IPS-20b (cell line): ENCODE data around the gene SHC1.
A peak's percentile ranks its signal among the peaks of the same experiment; 100 is the strongest.

Experiments used
- H3K27ac ChIP-seq: one replicate; pipeline ENCODE4 v1.5.1; 2013; ENCODE audit warnings: low read length
- H3K27me3 ChIP-seq: 2 replicates; pipeline ENCODE4 v1.6.1; 2013; ENCODE audit warnings: mild to moderate bottlenecking, low read length, inconsistent platforms; ENCODE audit not compliant: insufficient read depth
- H3K36me3 ChIP-seq: 2 replicates; pipeline ENCODE4 v1.6.1; 2013; ENCODE audit warnings: low read depth, mild to moderate bottlenecking, inconsistent platforms, low read length, moderate library complexity; ENCODE audit not compliant: insufficient read depth
- H3K4me1 ChIP-seq: 2 replicates; pipeline ENCODE4 v1.6.1; 2013; ENCODE audit warnings: mild to moderate bottlenecking, control low read depth, inconsistent platforms, low read length, moderate library complexity; ENCODE audit not compliant: insufficient read depth
- H3K4me3 ChIP-seq: 2 replicates; pipeline ENCODE4 v1.5.1; 2013; ENCODE audit warnings: mild to moderate bottlenecking, low read length, inconsistent platforms
- H3K9ac ChIP-seq: 2 replicates; pipeline ENCODE4 v1.6.1; 2013; ENCODE audit warnings: low read depth, mild to moderate bottlenecking, inconsistent platforms, low read length, moderate library complexity
- H3K9me3 ChIP-seq: 2 replicates; pipeline ENCODE4 v1.6.1; 2013; ENCODE audit warnings: mild to moderate bottlenecking, low read depth, low read length, inconsistent platforms; ENCODE audit not compliant: insufficient read depth

The SHC1 gene

GRCh38 chr1:154974808-154975408, 4.4 kb upstream of the SHC1 start:
- peak overlapping the region; percentile 93 for H3K4me3 ChIP-seq
- H3K4me1 ChIP-seq = peaks cover 21% of the 10 kb centered on the region
- H3K36me3 ChIP-seq = peaks cover 26% of the 10 kb centered on the region

GRCh38 chr1:154974102-154974807, 3.7 kb upstream of the SHC1 start, which contains the start of gene CKS1B:
CKS1B (plus strand) TSS chr1:154974681; CDS start chr1:154974746, 65 bp downstream.
- Histone ChIP-seq H3K9ac (peak within 1 kb of the TSS; percentile 93), H3K36me3 (peaks cover 19% of the 10 kb centered on the region), H3K9me3 (no peaks in the 10 kb centered on the region), H3K4me3 (peak within 1 kb of the TSS; percentile 93), H3K27me3 (no peaks in the 10 kb centered on the region), H3K27ac (peak within 1 kb of the TSS; percentile 98), H3K4me1 (peaks cover 22% of the 10 kb centered on the region)

More at GRCh38 chr1:154974808-154975408, 4.4 kb upstream of the SHC1 start:
- H3K9ac ChIP-seq = peak overlapping the region; percentile 93
- H3K9me3 ChIP-seq = no peaks in the 10 kb centered on the region
- H3K27ac ChIP-seq = peak overlapping the region; percentile 32
- no peaks in the 10 kb centered on the region for H3K27me3 ChIP-seq

GRCh38 chr1:154973344-154974101, 3.0 kb upstream of the SHC1 start:
- peaks cover 15% of the 10 kb centered on the region for H3K36me3 ChIP-seq
- no peaks in the 10 kb centered on the region for H3K9me3 ChIP-seq
- no peaks in the 10 kb centered on the region for H3K27me3 ChIP-seq
- peaks cover 26% of the 10 kb centered on the region for H3K4me1 ChIP-seq
- peak overlapping the region; percentile 93 for H3K9ac ChIP-seq
- peak overlapping the region; percentile 93 for H3K4me3 ChIP-seq
- peak overlapping the region; percentile 98 for H3K27ac ChIP-seq

GRCh38 chr1:154972517-154973343, 2.2 kb upstream of the SHC1 start:
- Histone ChIP-seq H3K4me3 (peak overlapping the region; percentile 93), H3K9ac (peak overlapping the region; percentile 93), H3K27ac (peak overlapping the region; percentile 98), H3K9me3 (no peaks in the 10 kb centered on the region), H3K4me1 (peaks cover 26% of the 10 kb centered on the region), H3K27me3 (no peaks in the 10 kb centered on the region), H3K36me3 (peaks cover 14% of the 10 kb centered on the region)

- peaks cover 14% of the 10 kb centered on the region for H3K36me3 ChIP-seq
- H3K9ac ChIP-seq = peak overlapping the region; percentile 93; the same call in 1 of the 2 replicates
- peak overlapping the region; percentile 98 for H3K27ac ChIP-seq
- H3K4me3 ChIP-seq = peak overlapping the region; percentile 93
- H3K4me1 ChIP-seq = peaks cover 26% of the 10 kb centered on the region
- H3K9me3 ChIP-seq = no peaks in the 10 kb centered on the region
- no peaks in the 10 kb centered on the region for H3K27me3 ChIP-seq
Measured at GRCh38 chr1:154972213-154972516, 1.6 kb upstream of the SHC1 start.

- no peaks in the 10 kb centered on the region for H3K27me3 ChIP-seq
- H3K4me1 ChIP-seq = peaks cover 24% of the 10 kb centered on the region
- peak overlapping the region; percentile 98 for H3K27ac ChIP-seq
- peaks cover 21% of the 10 kb centered on the region for H3K36me3 ChIP-seq
- no peaks in the 10 kb centered on the region for H3K9me3 ChIP-seq
- peak overlapping the region; percentile 93 for H3K9ac ChIP-seq
- peak overlapping the region; percentile 93 for H3K4me3 ChIP-seq
Measured at GRCh38 chr1:154971341-154971998, 923 bp upstream of the SHC1 start.

DNA sequence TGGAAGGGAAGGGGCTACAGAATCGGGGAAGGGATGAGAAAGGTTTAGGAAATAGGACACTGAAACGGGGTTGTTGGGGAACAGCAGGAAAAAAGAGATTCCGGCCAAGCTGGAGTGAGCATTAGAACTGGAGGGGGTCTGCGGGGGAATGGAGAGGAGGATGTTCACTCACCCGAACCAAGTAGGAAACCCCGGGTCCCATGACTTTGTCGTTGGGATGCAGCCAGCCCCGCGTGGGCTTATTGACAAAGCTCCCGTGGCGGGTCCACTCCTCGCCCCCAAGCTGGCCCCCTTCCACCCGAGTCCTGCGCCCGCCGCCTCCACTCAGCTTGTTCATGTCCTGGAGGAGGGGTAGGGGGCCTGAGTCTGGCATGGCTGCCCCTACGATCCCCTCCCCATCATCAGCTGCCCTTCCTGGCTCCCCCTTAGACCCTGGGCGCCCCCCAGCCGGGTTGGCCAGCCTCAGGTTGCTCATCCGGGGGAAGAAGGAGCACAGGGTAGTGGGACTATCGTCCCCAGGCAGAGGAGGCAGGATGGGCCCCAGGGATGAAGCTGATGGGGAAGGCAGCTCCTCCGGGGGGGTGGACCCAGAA, 591 bp downstream of the SHC1 start:
- peak overlapping the region; percentile 93 for H3K4me3 ChIP-seq
- peaks cover 20% of the 10 kb centered on the region for H3K4me1 ChIP-seq
- no peaks in the 10 kb centered on the region for H3K27me3 ChIP-seq
- H3K27ac ChIP-seq = peak overlapping the region; percentile 98
- H3K9me3 ChIP-seq = no peaks in the 10 kb centered on the region
- peak overlapping the region; percentile 93; the same call in 1 of the 2 replicates for H3K9ac ChIP-seq
- H3K36me3 ChIP-seq = peaks cover 36% of the 10 kb centered on the region

GRCh38 chr1:154969246-154969645, 1.3 kb downstream of the SHC1 start:
- H3K27me3 ChIP-seq = no peaks in the 10 kb centered on the region
- H3K9ac ChIP-seq = peak overlapping the region; percentile 93; the same call in 1 of the 2 replicates
- H3K36me3 ChIP-seq = peaks cover 44% of the 10 kb centered on the region
- peaks cover 20% of the 10 kb centered on the region for H3K4me1 ChIP-seq
- peak overlapping the region; percentile 93 for H3K4me3 ChIP-seq
- H3K9me3 ChIP-seq = no peaks in the 10 kb centered on the region
- H3K27ac ChIP-seq = peak overlapping the region; percentile 51

- H3K27ac ChIP-seq = peak overlapping the region; percentile 51
- peak overlapping the region; percentile 93; the same call in 1 of the 2 replicates for H3K9ac ChIP-seq
- H3K36me3 ChIP-seq = peaks cover 49% of the 10 kb centered on the region
- peaks cover 20% of the 10 kb centered on the region for H3K4me1 ChIP-seq
- H3K27me3 ChIP-seq = no peaks in the 10 kb centered on the region
- peak overlapping the region; percentile 93 for H3K4me3 ChIP-seq
- no peaks in the 10 kb centered on the region for H3K9me3 ChIP-seq
Measured at GRCh38 chr1:154968731-154969130, 1.8 kb downstream of the SHC1 start.

GRCh38 chr1:154967331-154967950, 3.1 kb downstream of the SHC1 start:
- H3K36me3 ChIP-seq = peaks cover 59% of the 10 kb centered on the region
- no peak overlapping the region for H3K9ac ChIP-seq
- H3K27ac ChIP-seq = no peak overlapping the region

More at GRCh38 chr1:154967331-154967950, 3.1 kb downstream of the SHC1 start:
- no peak overlapping the region for H3K4me3 ChIP-seq
- H3K4me1 ChIP-seq = peaks cover 17% of the 10 kb centered on the region
- H3K9me3 ChIP-seq = no peaks in the 10 kb centered on the region
- no peaks in the 10 kb centered on the region for H3K27me3 ChIP-seq
